ENCODE data around the gene ACP7.

- TF ChIP-seq CTCF (IDR thresholded peaks at IDR 0.05; ENCODE audit: insufficient read depth, low read length, poor library complexity, severe bottlenecking) (no peak), EZH2phosphoT487 (conservative IDR thresholded peaks at IDR 0.05; ENCODE audit: low read length) (no peak)
Observed at GRCh38 chr19:39131255-39131755, 47.1 kb downstream of the ACP7 start.
